Lower leg skin (tissue), 3 donors: ENCODE results near the gene TSPEAR.
"Not testable (repeated sequence)": the region's sequence is repeated elsewhere in the genome, so short reads cannot be mapped to it uniquely, and the experiment has no call there.

Source experiments
- POLR2A ChIP-seq, 2 donors: fragments of 450-650 bp; IDR thresholded peaks; one replicate each; pipeline ENCODE4 v1.6.1; 2016 to 2017; ENCODE audit warnings: antibody characterized with exemption in 2 of 2, mild to moderate bottlenecking in 1 of 2, moderate library complexity in 1 of 2
- TF ChIP-seq, protein P1 (sequence below), 3 donors: fragments of 450-650 bp; IDR thresholded peaks; one replicate each; pipeline ENCODE4 v1.5.1; 2016; ENCODE audit warnings: antibody characterized with exemption in 3 of 3, mild to moderate bottlenecking in 3 of 3, moderate library complexity in 2 of 3

- TF ChIP-seq, protein P1, sequence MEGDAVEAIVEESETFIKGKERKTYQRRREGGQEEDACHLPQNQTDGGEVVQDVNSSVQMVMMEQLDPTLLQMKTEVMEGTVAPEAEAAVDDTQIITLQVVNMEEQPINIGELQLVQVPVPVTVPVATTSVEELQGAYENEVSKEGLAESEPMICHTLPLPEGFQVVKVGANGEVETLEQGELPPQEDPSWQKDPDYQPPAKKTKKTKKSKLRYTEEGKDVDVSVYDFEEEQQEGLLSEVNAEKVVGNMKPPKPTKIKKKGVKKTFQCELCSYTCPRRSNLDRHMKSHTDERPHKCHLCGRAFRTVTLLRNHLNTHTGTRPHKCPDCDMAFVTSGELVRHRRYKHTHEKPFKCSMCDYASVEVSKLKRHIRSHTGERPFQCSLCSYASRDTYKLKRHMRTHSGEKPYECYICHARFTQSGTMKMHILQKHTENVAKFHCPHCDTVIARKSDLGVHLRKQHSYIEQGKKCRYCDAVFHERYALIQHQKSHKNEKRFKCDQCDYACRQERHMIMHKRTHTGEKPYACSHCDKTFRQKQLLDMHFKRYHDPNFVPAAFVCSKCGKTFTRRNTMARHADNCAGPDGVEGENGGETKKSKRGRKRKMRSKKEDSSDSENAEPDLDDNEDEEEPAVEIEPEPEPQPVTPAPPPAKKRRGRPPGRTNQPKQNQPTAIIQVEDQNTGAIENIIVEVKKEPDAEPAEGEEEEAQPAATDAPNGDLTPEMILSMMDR (IDR thresholded peaks at IDR 0.05): not testable (repeated sequence)
- TF ChIP-seq POLR2A (IDR thresholded peaks at IDR 0.05): not testable (repeated sequence)
These were observed 72.7 kb downstream of the TSPEAR start for GRCh38 chr21:44638506-44639330.
